CD4-positive, alpha-beta memory T cell (primary cell): Measurements from ENCODE around the gene TBC1D2. TPM values are rescaled to one million over a fixed set of nuclear protein-coding genes. Genes with fewer than 3 reads are reported as not detected.
A peak's percentile ranks its signal among the peaks of the same experiment; 100 is the strongest.

Experiments
- CTCF ChIA-PET: fragments of 350-600 bp; sonication (Branson Sonifier 250); formaldehyde crosslinking; loops from one replicate; lab custom pipeline; 2021; ENCODE audit warnings: inconsistent platforms; ENCODE audit not compliant: partially characterized antibody; lab: Charles Lee
- POLR2A ChIA-PET: fragments of 350-600 bp; sonication (Branson Sonifier 250); formaldehyde crosslinking; loops from one replicate; lab custom pipeline; 2021; ENCODE audit not compliant: partially characterized antibody; lab: Charles Lee
- DNase-seq, 5 donors: peaks; one replicate each; pipeline versions ENCODE4 v3.0.0 to v3.0.0-alpha.2; 2020 to 2022; ENCODE audit warnings: mixed read lengths in 1 of 5
- H3K27ac ChIP-seq: one replicate; pipeline ENCODE4 v1.7.0; 2013; ENCODE audit warnings: low read depth, low read length
- H3K27me3 ChIP-seq: 2 replicates; pipeline ENCODE4 v1.7.0; 2013; ENCODE audit warnings: mild to moderate bottlenecking, low read length, moderate library complexity; ENCODE audit not compliant: insufficient read depth
- H3K36me3 ChIP-seq: 2 replicates; pipeline ENCODE4 v1.7.0; 2013; ENCODE audit warnings: mild to moderate bottlenecking, low read length, moderate library complexity; ENCODE audit not compliant: insufficient read depth
- H3K4me1 ChIP-seq: 2 replicates; pipeline ENCODE4 v1.7.0; 2013; ENCODE audit warnings: mild to moderate bottlenecking, low read length, moderate library complexity; ENCODE audit not compliant: insufficient read depth
- H3K4me3 ChIP-seq, 2 donors: one replicate each; pipeline ENCODE4 v1.7.0; 2013; ENCODE audit warnings: low read length in 2 of 2, mild to moderate bottlenecking in 1 of 2
- H3K9me3 ChIP-seq, 2 donors: one replicate each; pipeline ENCODE4 v1.7.0; 2013; ENCODE audit warnings: low read length in 2 of 2, control low read depth in 1 of 2; ENCODE audit not compliant: control insufficient read depth in 1 of 2
- H3K27ac Mint-ChIP-seq, 7 donors: one replicate each; pipeline ENCODE4 v1.8.0; 2020 to 2021; ENCODE audit warnings: mixed read lengths in 7 of 7, mild to moderate bottlenecking in 6 of 7, inconsistent platforms in 3 of 7, moderate library complexity in 3 of 7
- H3K27me3 Mint-ChIP-seq, 2 donors: one replicate each; pipeline ENCODE4 v1.8.0; 2020 to 2021; ENCODE audit warnings: mixed read lengths in 2 of 2
- H3K36me3 Mint-ChIP-seq, 2 donors: one replicate each; pipeline ENCODE4 v1.8.0; 2020 to 2021; ENCODE audit warnings: mixed read lengths in 2 of 2, inconsistent platforms in 1 of 2, mild to moderate bottlenecking in 1 of 2
- H3K4me1 Mint-ChIP-seq, 4 donors: one replicate each; pipeline ENCODE4 v1.8.0; 2020 to 2021; ENCODE audit warnings: mixed read lengths in 4 of 4, mild to moderate bottlenecking in 1 of 4
- H3K4me3 Mint-ChIP-seq, 8 donors: one replicate each; pipeline ENCODE4 v1.8.0; 2020 to 2021; ENCODE audit warnings: mixed read lengths in 8 of 8, mild to moderate bottlenecking in 7 of 8, moderate library complexity in 6 of 8, inconsistent platforms in 3 of 8
- H3K9me3 Mint-ChIP-seq, 8 donors: one replicate each; pipeline ENCODE4 v1.8.0; 2020 to 2021; ENCODE audit warnings: mixed read lengths in 8 of 8, mild to moderate bottlenecking in 5 of 8, inconsistent platforms in 3 of 8, moderate library complexity in 1 of 8
- intact Hi-C: fragments of 100-400 bp; cut with micrococcal nuclease; formaldehyde crosslinking; loops from one replicate; pipeline ENCODE4 v1.15.1; 2023
- polyA plus RNA-seq, 2 donors: library from polyadenylated mRNA; unstranded; fragments of 300-500 nt; fragmentation: Illumina TruSeq; gene quantifications; one replicate each; pipeline ENCODE4 v1.2.3, GENCODE V29; 2021
- total RNA-seq, 2 experiments: library from RNA; stranded (reverse); gene quantifications; one replicate each; pipeline ENCODE4 v1.2.3, GENCODE V29; 2021

Gene TBC1D2
- total and polyA plus RNA-seq, 4 experiments from 2014 or later: 2.1 to 11.4 (median 11.1) TPM

DNA sequence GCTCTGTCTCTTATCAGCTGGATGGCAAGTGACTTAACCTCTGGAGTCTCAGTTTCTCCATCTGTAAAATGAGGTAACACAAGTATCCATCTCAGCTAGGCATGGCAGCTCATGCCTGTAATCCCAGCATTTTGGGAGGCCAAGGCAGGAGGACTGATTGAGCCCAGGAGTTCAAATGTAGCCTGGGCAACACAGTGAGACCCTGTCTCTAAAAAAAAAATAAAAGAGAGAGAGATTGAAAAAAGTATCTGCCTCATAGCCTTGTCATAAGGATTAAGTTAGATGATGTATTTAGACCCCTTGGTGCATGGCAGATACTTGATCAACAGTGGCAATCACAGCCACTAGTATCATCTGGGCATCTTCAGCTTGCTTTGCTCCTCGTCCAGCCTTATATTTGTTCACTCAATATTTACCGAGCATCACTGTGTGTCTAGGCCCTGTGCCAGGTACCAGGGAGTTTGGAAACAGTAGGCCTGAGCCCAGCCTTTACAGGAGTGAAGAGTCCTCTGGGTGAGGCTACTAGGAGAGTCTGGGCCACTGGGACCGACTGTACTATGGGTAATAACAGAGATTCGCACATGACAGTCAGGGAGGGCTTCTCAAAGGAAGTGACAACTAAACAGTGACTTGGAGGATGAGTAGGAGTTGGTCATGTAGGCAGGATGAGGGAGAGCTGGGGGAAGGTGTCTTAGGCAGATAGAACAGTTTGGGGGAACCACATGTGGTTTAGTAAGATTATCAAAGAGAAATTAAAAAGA lies 97.2 kb downstream of the TBC1D2 start:
- peaks cover 7% of the 10 kb centered on the region for H3K36me3 ChIP-seq
- POLR2A ChIA-PET: no interaction called here
- Mint-ChIP-seq H3K36me3 (peaks cover 13 to 28% of the 10 kb centered on the region in 2 donors), H3K4me3 (no peak overlapping the region), H3K9me3 (no peaks in the 10 kb centered on the region), H3K27ac (peak overlapping the region in 6 of 7 donors; percentile 0 to 66 (median 47)), H3K4me1 (peaks cover 12 to 27% (median 20%) of the 10 kb centered on the region in 4 donors), H3K27me3 (no peaks in the 10 kb centered on the region)
- no peak overlapping the region for H3K27ac ChIP-seq
- CTCF ChIA-PET: no interaction called here
- no peaks in the 10 kb centered on the region for H3K4me1 ChIP-seq
- DNase-seq: no peak
- H3K27me3 ChIP-seq: no peaks in the 10 kb centered on the region
- intact Hi-C loops: no loop called here
- H3K9me3 ChIP-seq: no peaks in the 10 kb centered on the region
- H3K4me3 ChIP-seq: no peak overlapping the region

DNA sequence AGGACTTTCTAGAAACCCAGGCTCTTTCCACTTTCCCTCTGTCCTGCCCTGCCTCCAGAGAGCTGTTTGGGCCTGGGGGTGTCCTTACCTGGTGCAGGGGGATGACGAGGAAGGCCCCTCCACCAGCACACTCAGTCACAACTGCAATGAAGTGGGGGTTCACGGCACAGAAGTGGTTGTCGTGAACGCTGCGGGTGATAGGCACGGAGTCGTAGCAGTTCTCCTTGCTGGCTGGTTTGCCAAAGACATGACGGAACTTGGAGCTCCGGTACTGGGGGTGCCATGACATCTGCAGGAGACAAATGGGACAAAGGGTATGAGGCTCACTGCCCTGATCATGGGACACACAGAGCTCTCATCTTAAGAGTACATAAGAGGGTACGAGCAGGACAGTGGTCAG lies 98.1 kb downstream of the TBC1D2 start:
- no peaks in the 10 kb centered on the region for H3K27me3 ChIP-seq
- POLR2A ChIA-PET: no interaction called here
- H3K27ac Mint-ChIP-seq: peak overlapping the region in 5 of 7 donors; percentile 9 to 59 (median 43)

DNA sequence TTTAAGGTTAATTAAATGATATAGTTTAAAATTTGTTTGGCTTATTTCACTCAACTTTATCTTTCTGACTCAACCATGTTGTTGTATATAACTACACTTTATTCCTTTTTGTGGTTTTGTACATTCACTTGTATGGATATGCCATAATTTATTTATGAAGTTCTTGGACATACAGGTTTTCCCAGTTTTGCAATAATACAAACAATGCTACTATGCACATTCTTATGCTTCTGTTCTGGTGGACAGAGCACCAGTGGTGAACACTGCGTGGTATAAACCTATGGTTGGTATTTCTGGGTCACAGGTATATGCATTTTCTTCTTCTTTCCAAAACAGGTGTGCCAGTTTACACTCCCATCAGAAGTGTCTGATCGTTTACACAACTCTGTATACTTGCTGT lies 100.8 kb downstream of the TBC1D2 start:
- CTCF ChIA-PET: no interaction called here
- H3K4me3 Mint-ChIP-seq: no peak overlapping the region
- H3K9me3 Mint-ChIP-seq: no peaks in the 10 kb centered on the region
- no peaks in the 10 kb centered on the region for H3K9me3 ChIP-seq
- H3K4me1 Mint-ChIP-seq: peaks cover 11 to 20% (median 20%) of the 10 kb centered on the region in 4 donors
- H3K27ac Mint-ChIP-seq: peak overlapping the region in 2 of 7 donors; percentile 19 to 60
- no peak overlapping the region for H3K27ac ChIP-seq
- intact Hi-C loops: no loop called here
- H3K4me1 ChIP-seq: no peaks in the 10 kb centered on the region
- H3K27me3 ChIP-seq: no peaks in the 10 kb centered on the region
- H3K27me3 Mint-ChIP-seq: no peaks in the 10 kb centered on the region
- peaks cover 21 to 40% of the 10 kb centered on the region in 2 donors for H3K36me3 Mint-ChIP-seq
- POLR2A ChIA-PET: interaction anchor here (1.3 kb wide), 1 partner anchor 14 kb away, joined by 3 read pairs; no protein-coding TSS in a partner anchor
- peaks cover 10% of the 10 kb centered on the region for H3K36me3 ChIP-seq
- DNase-seq: no peak
- H3K4me3 ChIP-seq: no peak overlapping the region

More for the DNA sequence above, 98.1 kb downstream of the TBC1D2 start:
- H3K4me1 ChIP-seq: no peaks in the 10 kb centered on the region
- Mint-ChIP-seq H3K36me3 (peaks cover 13 to 33% of the 10 kb centered on the region in 2 donors), H3K4me3 (no peak overlapping the region), H3K9me3 (no peaks in the 10 kb centered on the region), H3K27me3 (no peaks in the 10 kb centered on the region), H3K4me1 (peaks cover 12 to 24% (median 17%) of the 10 kb centered on the region in 4 donors)
- H3K9me3 ChIP-seq: no peaks in the 10 kb centered on the region
- no peak for DNase-seq
- H3K4me3 ChIP-seq: no peak overlapping the region
- no peak overlapping the region for H3K27ac ChIP-seq
- peaks cover 10% of the 10 kb centered on the region for H3K36me3 ChIP-seq
- CTCF ChIA-PET: no interaction called here
- intact Hi-C loops: no loop called here

DNA sequence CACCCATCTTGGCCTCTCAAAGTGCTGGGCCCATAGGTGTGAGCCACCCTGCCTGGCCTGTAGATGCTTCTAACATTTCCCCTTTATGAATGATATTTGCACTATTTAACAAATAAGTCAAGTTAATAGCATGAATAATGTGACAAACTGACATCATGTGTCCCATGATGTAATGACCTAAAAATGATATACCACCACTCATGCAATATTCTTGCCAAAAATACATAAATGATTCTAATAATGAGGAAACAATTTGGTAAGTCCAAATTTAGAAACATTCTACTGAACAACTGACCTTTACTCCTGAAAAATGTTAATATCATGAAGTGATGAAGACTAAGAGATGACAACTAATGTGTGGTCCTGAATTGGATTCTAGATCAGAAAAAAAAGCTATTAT lies 102.9 kb downstream of the TBC1D2 start:
- Histone ChIP-seq H3K36me3 (peaks cover 9% of the 10 kb centered on the region), H3K4me3 (no peak overlapping the region), H3K27ac (no peak overlapping the region), H3K4me1 (no peaks in the 10 kb centered on the region), H3K9me3 (no peaks in the 10 kb centered on the region), H3K27me3 (no peaks in the 10 kb centered on the region)
- Mint-ChIP-seq H3K4me1 (peaks cover 7 to 13% (median 10%) of the 10 kb centered on the region in 4 donors), H3K36me3 (peaks cover 22 to 42% of the 10 kb centered on the region in 2 donors), H3K9me3 (no peaks in the 10 kb centered on the region), H3K4me3 (no peak overlapping the region), H3K27ac (peak overlapping the region in 1 of 7 donors; percentile 18), H3K27me3 (no peaks in the 10 kb centered on the region)
- intact Hi-C loops: no loop called here
- ChIA-PET CTCF (no interaction called here), POLR2A (interaction anchor here (1.0 kb wide), 1 partner anchor 32 kb away, joined by 3 read pairs; no protein-coding TSS in a partner anchor)
- DNase-seq: no peak

DNA sequence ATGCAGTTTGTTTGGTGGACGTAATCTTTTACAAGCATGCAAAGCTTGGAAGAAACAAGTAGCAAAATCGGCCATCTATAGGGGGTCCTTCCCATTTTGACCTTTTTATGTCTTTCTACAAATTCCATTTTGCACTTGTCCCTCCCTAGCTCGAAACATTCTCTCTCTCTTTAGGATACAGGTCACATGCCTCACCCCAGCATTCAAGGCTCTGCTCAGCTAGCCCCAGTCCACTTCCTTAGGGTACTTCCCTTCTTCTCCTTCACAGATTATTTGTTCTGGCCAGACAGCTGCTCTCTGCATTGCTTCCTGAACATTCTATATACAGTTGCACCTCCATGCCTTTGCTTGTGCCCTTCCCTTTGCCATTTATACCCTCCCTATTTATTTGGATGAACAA lies 104.7 kb downstream of the TBC1D2 start:
- no peaks in the 10 kb centered on the region for H3K27me3 ChIP-seq
- H3K36me3 ChIP-seq: peaks cover 3% of the 10 kb centered on the region
- H3K9me3 ChIP-seq: no peaks in the 10 kb centered on the region
- no peaks in the 10 kb centered on the region for H3K9me3 Mint-ChIP-seq
- H3K36me3 Mint-ChIP-seq: peaks cover 17 to 32% of the 10 kb centered on the region in 2 donors
- H3K27ac ChIP-seq: no peak overlapping the region
- H3K27me3 Mint-ChIP-seq: no peaks in the 10 kb centered on the region
- DNase-seq: no peak
- H3K27ac Mint-ChIP-seq: peak overlapping the region in 4 of 7 donors; percentile 7 to 83 (median 64)
- ChIA-PET POLR2A (no interaction called here), CTCF (no interaction called here)
- no peaks in the 10 kb centered on the region for H3K4me1 ChIP-seq
- peaks cover 7 to 18% (median 14%) of the 10 kb centered on the region in 4 donors for H3K4me1 Mint-ChIP-seq
- H3K4me3 ChIP-seq: no peak overlapping the region
- intact Hi-C loops: no loop called here
- no peak overlapping the region for H3K4me3 Mint-ChIP-seq

DNA sequence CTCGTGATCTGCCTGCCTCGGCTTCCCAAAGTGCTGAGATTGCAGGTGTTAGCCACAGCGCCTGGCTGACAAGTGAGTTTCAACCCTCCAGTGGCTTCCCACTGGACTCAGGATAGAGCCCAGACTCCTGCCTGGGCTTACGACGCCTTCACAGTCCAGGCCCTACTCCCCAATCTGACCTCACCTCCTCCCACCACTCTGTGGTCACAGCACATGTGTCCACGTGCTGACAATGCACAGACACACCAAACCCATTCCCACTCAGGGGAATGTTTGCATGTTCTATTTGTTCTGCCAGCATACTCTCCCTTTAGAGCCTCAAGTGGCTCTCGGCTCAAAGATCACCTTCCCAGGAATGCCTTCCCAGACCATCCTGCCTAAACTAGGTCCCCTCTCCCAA lies 105.3 kb downstream of the TBC1D2 start:
- H3K4me3 ChIP-seq: no peak overlapping the region
- ChIA-PET CTCF (no interaction called here), POLR2A (no interaction called here)
- H3K27me3 Mint-ChIP-seq: no peaks in the 10 kb centered on the region
- no peaks in the 10 kb centered on the region for H3K4me1 ChIP-seq
- H3K27ac Mint-ChIP-seq: peak overlapping the region in 3 of 7 donors; percentile 10 to 70 (median 67)
- H3K27me3 ChIP-seq: no peaks in the 10 kb centered on the region
- H3K4me3 Mint-ChIP-seq: no peak overlapping the region
- intact Hi-C loops: no loop called here
- H3K9me3 Mint-ChIP-seq: no peaks in the 10 kb centered on the region
- peaks cover 3% of the 10 kb centered on the region for H3K36me3 ChIP-seq
- H3K9me3 ChIP-seq: no peaks in the 10 kb centered on the region
- DNase-seq: no peak
- peaks cover 7 to 18% (median 14%) of the 10 kb centered on the region in 4 donors for H3K4me1 Mint-ChIP-seq
- H3K27ac ChIP-seq: no peak overlapping the region
- peaks cover 17 to 34% of the 10 kb centered on the region in 2 donors for H3K36me3 Mint-ChIP-seq

DNA sequence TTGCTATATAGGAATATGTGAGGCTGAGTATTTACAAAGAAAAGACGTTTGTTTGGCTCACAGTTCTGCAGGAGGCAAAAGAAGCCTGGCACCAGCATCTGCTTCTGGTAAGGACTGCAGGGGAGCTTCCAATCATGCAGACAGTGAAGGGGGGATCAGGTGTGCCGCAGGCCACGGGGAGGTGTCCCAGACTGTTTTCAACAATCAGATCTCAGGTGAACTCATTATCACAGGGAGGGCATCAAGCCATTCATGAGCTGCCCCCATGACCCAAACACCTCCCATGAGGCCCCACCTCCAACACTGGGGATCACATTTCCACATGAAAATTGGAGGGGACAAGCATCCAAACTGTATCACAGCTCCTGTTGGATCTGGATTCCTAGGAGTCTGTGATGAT lies 106.0 kb downstream of the TBC1D2 start:
- Histone ChIP-seq H3K9me3 (no peaks in the 10 kb centered on the region), H3K4me3 (no peak overlapping the region), H3K4me1 (no peaks in the 10 kb centered on the region), H3K36me3 (peaks cover 3% of the 10 kb centered on the region), H3K27ac (no peak overlapping the region), H3K27me3 (no peaks in the 10 kb centered on the region)
- no peaks in the 10 kb centered on the region for H3K27me3 Mint-ChIP-seq
- no peak overlapping the region for H3K4me3 Mint-ChIP-seq
- no peak for DNase-seq
- H3K27ac Mint-ChIP-seq: peak overlapping the region in 3 of 7 donors; percentile 19 to 55 (median 42)
- H3K4me1 Mint-ChIP-seq: peaks cover 7 to 22% (median 14%) of the 10 kb centered on the region in 4 donors
- POLR2A ChIA-PET: no interaction called here
- peaks cover 20 to 29% of the 10 kb centered on the region in 2 donors for H3K36me3 Mint-ChIP-seq
- CTCF ChIA-PET: interaction anchor here (0.8 kb wide), 1 partner anchor 31 kb away, joined by 3 read pairs; no protein-coding TSS in a partner anchor
- H3K9me3 Mint-ChIP-seq: no peaks in the 10 kb centered on the region
- intact Hi-C loops: no loop called here
